ENCODE measurements around the gene PKD2.
"Not testable (repeated sequence)": the region's sequence is repeated elsewhere in the genome, so short reads cannot be mapped to it uniquely, and the experiment has no call there.

Gene PKD2

DNA sequence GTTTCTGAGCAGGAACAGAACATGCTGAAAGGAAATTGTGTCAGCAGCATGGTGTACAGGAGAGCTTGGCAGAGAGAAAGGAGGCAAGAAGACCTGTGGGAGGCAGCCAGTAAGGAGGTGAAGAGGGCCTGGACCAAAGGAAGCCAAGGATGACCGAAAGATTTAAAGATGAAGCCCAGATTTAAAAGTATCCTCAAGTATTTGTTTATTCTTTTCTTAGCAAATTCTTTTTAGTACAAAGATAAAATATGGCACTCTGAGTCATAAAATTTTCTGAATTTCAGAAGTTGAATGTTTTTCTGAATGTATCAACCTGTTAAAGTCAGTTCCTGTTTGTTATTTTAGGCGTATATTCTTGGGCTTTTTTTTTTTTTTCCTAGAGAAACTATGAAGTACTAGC, 3.5 kb downstream of the PKD2 start:
- peak; percentile 58 for DNase-seq (ENCODE audit: low read depth)
- Histone ChIP-seq H3K27me3 (replicated peaks; ENCODE audit: control insufficient read depth, insufficient read depth, low read length) (no peaks in the 10 kb centered on the region), H3K4me1 (ENCODE audit: control insufficient read depth, insufficient read depth, low read length) (peaks cover 30% of the 10 kb centered on the region), H3K36me3 (ENCODE audit: control insufficient read depth, insufficient read depth, low read length, severe bottlenecking) (no peaks in the 10 kb centered on the region), H3K9ac (ENCODE audit: low read length) (peak overlapping the region; percentile 90), H3K4me3 (ENCODE audit: low read length) (peak overlapping the region; percentile 91), H3K9me3 (ENCODE audit: control insufficient read depth, low read length) (no peaks in the 10 kb centered on the region)

DNA sequence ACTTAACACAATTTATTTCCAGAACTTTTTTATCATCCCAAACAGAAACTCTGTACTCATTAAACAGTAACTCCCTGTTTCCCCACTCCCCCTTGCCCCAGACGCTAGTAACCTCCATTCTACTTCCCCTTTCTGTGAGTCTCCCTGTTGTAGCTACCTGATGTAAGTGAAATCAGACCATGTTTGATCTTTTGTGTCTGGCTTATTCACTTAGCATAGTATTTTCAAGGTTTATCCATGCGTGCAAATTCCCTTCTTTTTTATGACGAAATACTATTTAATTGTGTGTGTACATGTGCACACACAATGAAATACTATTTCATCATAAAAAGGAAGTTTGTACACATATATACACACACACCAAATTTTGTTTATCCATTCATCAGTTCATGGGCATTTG, 5.2 kb downstream of the PKD2 start:
- Histone ChIP-seq H3K9ac (ENCODE audit: low read length) (no peak overlapping the region), H3K9me3 (ENCODE audit: control insufficient read depth, low read length) (no peaks in the 10 kb centered on the region), H3K36me3 (ENCODE audit: control insufficient read depth, insufficient read depth, low read length, severe bottlenecking) (no peaks in the 10 kb centered on the region), H3K4me1 (ENCODE audit: control insufficient read depth, insufficient read depth, low read length) (peaks cover 28% of the 10 kb centered on the region), H3K27me3 (replicated peaks; ENCODE audit: control insufficient read depth, insufficient read depth, low read length) (no peaks in the 10 kb centered on the region), H3K4me3 (ENCODE audit: low read length) (no peak overlapping the region)
- DNase-seq (ENCODE audit: low read depth), result no peak

DNA sequence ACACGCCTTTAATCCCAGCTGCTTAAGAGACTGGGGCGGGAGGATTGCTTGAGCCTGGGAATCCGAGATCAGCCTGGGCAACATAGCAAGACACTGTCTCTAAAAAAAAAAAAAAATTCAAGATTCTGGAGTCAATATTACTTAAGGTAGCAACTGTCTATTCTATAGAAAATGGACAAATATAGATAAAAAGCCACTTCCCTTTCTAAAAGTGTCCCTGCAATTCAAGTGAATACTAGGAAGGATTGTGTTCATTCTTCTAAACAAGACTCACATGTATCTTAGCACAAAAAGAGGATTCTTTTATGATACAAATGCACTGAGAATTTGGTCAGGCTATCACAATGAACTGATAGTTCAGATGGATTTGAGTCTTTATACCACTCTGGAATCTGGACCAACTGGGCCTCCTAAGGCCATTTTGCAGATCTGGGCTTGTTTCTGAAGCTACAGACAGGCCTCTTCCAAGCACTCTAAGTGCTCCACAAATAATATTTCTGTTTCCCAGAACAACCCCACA, 7.0 kb downstream of the PKD2 start:
- no peak overlapping the region for H3K9ac ChIP-seq (ENCODE audit: low read length)
- DNase-seq (ENCODE audit: low read depth), result no peak
- H3K36me3 ChIP-seq (ENCODE audit: control insufficient read depth, insufficient read depth, low read length, severe bottlenecking), result no peaks in the 10 kb centered on the region
- no peaks in the 10 kb centered on the region for H3K9me3 ChIP-seq (ENCODE audit: control insufficient read depth, low read length)
- peaks cover 45% of the 10 kb centered on the region for H3K4me1 ChIP-seq (ENCODE audit: control insufficient read depth, insufficient read depth, low read length)
- H3K4me3 ChIP-seq (ENCODE audit: low read length), result no peak overlapping the region
- no peaks in the 10 kb centered on the region for H3K27me3 ChIP-seq (replicated peaks; ENCODE audit: control insufficient read depth, insufficient read depth, low read length)

DNA sequence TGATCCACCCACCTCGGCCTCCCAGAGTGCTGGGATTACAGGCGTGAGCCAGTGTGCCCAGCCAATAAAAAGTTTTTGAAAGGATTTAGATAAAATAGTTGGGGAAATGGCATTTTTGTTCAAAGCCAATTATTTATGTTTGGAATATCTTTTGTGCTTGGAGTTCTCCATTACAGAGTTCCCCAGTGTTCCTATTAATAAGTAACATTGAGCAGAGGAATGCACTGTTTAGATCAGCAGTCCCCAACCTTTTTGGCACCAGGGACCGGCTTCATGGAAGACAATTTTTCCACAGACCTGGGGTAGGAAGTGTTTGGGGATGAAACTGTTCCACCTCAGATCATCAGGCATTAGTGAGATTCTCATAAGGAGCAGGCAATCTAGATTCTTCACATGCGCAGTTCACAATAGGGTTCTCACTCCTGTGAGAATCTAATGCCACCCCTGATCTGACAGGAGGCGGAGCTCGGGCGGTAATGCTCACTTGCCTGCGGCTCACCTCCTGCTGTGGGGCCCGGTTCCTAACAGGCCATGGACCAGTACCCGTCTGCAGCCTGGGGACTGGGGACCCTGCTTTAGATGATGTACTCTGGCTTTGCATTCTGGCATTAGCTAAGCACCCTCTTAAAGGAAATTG, 8.3 kb downstream of the PKD2 start:
- peaks cover 4% of the 10 kb centered on the region for H3K36me3 ChIP-seq (ENCODE audit: control insufficient read depth, insufficient read depth, low read length, severe bottlenecking)
- no peak for DNase-seq (ENCODE audit: low read depth)

DNA sequence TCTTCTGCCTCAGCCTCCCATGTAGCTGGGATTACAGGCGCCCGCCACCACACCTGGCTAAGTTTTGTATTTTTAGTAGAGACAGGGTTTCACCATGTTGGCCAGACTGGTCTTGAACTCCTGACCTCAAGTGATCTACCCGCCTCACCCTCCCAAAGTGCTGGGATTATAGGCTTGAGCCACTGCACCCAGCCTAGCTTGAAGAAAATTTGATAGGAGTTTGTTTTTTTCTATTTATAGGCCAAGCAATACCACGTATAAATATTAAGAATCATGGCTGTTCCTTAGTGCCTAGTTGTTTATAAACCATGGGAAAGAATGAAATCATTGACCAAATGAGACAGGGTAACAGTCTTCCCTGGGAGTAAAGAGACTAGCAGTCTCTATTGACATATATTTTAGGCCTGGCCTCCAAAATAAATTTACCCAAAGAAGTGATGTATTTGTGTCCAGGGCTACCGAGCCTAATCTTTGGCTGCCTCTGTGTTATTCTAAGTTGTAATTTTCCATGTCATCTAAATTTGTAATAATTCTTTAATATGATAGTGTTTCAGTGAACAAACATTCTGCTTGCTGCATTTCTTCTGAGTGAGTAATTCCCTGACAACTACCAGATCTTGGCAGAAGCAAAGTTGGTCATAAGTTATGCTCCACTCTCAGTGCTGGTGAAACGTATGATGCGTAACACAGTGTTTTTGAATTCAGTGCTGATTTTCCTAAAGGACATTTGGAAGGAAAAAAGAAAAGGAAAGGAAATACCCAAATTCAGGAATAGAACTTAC, 10.3 kb downstream of the PKD2 start:
- peak; percentile 95 for DNase-seq (ENCODE audit: low read depth)
- Histone ChIP-seq H3K4me3 (ENCODE audit: low read length) (peak overlapping the region; percentile 79), H3K27me3 (replicated peaks; ENCODE audit: control insufficient read depth, insufficient read depth, low read length) (no peaks in the 10 kb centered on the region), H3K9me3 (ENCODE audit: control insufficient read depth, low read length) (no peaks in the 10 kb centered on the region), H3K36me3 (ENCODE audit: control insufficient read depth, insufficient read depth, low read length, severe bottlenecking) (peaks cover 8% of the 10 kb centered on the region), H3K4me1 (ENCODE audit: control insufficient read depth, insufficient read depth, low read length) (peaks cover 51% of the 10 kb centered on the region), H3K9ac (ENCODE audit: low read length) (peak overlapping the region; percentile 80)

More for the DNA sequence above, 8.3 kb downstream of the PKD2 start:
- Histone ChIP-seq H3K9ac (ENCODE audit: low read length) (no peak overlapping the region), H3K27me3 (replicated peaks; ENCODE audit: control insufficient read depth, insufficient read depth, low read length) (no peaks in the 10 kb centered on the region), H3K4me1 (ENCODE audit: control insufficient read depth, insufficient read depth, low read length) (peaks cover 44% of the 10 kb centered on the region), H3K9me3 (ENCODE audit: control insufficient read depth, low read length) (no peaks in the 10 kb centered on the region), H3K4me3 (ENCODE audit: low read length) (no peak overlapping the region)

DNA sequence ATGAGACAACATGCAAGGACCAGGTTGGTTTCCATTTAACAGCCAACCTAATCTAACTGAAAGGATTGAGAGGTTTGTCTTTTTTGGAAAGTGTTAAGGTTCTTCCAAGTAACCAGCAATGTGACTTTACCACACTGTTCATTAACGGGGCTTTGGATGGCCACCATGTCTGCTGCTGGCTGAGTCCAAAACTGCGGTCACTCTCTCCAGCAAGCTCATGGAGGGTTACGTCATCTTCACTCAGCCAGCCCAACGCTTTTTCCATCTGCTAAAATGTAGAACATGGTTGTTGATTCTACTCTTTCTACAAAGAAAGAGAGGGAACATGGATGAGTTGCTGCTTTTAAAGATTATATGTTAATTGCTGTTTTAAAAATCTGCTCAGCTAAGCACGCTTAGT, 11.0 kb downstream of the PKD2 start:
- Histone ChIP-seq H3K27me3 (replicated peaks; ENCODE audit: control insufficient read depth, insufficient read depth, low read length) (no peaks in the 10 kb centered on the region), H3K9me3 (ENCODE audit: control insufficient read depth, low read length) (no peaks in the 10 kb centered on the region), H3K4me1 (ENCODE audit: control insufficient read depth, insufficient read depth, low read length) (peaks cover 51% of the 10 kb centered on the region), H3K9ac (ENCODE audit: low read length) (peak overlapping the region; percentile 80), H3K4me3 (ENCODE audit: low read length) (peak overlapping the region; percentile 79), H3K36me3 (ENCODE audit: control insufficient read depth, insufficient read depth, low read length, severe bottlenecking) (peaks cover 8% of the 10 kb centered on the region)
- peak; percentile 33 for DNase-seq (ENCODE audit: low read depth)

DNA sequence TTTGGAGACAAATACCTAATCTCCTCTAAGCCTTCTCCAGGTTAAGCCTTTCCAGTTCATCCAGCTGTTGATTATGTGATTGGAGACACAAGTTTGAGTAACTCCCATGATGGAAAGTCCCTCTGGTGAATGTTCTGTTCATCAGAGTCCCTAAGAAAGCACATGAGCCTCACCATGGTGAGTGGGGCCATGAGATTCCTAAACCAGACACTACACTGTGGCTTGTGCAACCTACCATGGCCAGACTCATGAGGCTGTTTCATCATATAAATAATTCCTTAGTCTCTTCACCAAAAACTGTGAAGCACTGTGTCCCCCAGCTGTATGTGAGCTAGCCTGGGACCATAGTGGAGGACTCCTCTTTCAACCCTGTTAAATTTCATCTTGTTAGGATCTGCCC, 14.4 kb downstream of the PKD2 start:
- H3K36me3 ChIP-seq (ENCODE audit: control insufficient read depth, insufficient read depth, low read length, severe bottlenecking), result peaks cover 20% of the 10 kb centered on the region

DNA sequence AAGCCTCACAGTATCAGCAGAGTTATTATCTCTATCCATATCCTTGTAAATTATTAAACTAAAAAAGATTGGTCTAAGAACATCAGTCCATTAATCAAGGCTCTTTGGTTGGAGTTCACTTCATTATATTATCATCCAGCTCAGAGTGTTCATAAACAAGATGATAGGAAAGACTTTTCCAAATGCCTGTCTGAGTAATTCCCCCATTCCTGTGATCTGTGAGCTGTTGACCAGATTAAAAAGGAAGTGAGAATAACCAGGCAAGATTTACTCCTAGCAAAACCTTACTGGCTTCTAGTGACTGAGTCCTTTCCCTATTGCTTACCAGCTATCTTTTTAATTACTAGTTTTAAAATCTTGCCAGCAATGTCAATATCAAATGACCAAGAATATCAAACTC, 14.9 kb downstream of the PKD2 start:
- peaks cover 20% of the 10 kb centered on the region for H3K36me3 ChIP-seq (ENCODE audit: control insufficient read depth, insufficient read depth, low read length, severe bottlenecking)
- H3K9ac ChIP-seq (ENCODE audit: low read length), result no peak overlapping the region
- no peak overlapping the region for H3K4me3 ChIP-seq (ENCODE audit: low read length)
- no peak for DNase-seq (ENCODE audit: low read depth)
- peaks cover 8% of the 10 kb centered on the region for H3K9me3 ChIP-seq (ENCODE audit: control insufficient read depth, low read length)
- H3K4me1 ChIP-seq (ENCODE audit: control insufficient read depth, insufficient read depth, low read length), result peaks cover 46% of the 10 kb centered on the region
- H3K27me3 ChIP-seq (replicated peaks; ENCODE audit: control insufficient read depth, insufficient read depth, low read length), result no peaks in the 10 kb centered on the region

More for the DNA sequence above, 14.4 kb downstream of the PKD2 start:
- H3K4me3 ChIP-seq (ENCODE audit: low read length), result no peak overlapping the region
- no peaks in the 10 kb centered on the region for H3K27me3 ChIP-seq (replicated peaks; ENCODE audit: control insufficient read depth, insufficient read depth, low read length)
- peaks cover 50% of the 10 kb centered on the region for H3K4me1 ChIP-seq (ENCODE audit: control insufficient read depth, insufficient read depth, low read length)
- peaks cover 8% of the 10 kb centered on the region for H3K9me3 ChIP-seq (ENCODE audit: control insufficient read depth, low read length)
- H3K9ac ChIP-seq (ENCODE audit: low read length), result no peak overlapping the region
- DNase-seq (ENCODE audit: low read depth), result peak; percentile 32

DNA sequence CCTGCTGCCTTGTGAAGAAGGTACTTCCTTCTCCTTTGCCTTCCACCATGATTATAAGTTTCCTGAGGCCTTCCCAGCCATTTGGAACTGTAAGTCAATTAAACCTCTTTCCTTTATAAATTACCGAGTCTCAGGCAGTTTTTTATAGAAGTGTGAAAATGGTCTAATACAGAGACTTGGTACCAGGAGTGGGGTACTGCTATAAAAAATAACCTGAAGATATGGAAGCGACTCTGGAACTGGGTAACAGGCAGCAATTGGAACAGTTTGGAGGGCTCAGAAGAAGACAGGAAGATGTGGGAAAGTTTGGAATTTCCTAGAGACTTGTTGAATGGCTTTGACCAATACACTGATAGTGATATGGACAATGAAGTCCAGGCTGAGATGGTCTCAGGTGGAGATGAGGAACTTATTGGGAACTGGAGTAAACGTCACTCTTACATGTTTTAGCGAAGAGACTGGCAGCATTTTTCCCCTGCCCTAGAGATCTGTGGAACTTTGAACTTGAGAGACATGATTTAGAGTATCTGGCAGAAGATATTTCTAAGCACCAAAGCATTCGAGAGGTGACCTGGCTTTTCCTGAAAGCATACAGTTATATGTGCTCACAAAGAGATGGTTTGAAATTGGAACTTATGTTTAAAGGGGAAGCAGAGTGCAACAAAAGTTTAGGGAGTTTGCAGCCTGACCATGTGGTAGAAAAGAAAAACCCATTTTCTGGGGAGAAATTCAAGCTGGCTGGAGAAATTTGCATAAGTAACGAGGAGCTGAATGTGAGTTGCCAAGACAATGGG, 18.6 kb downstream of the PKD2 start:
- not testable (repeated sequence) for H3K27me3 ChIP-seq (replicated peaks; ENCODE audit: control insufficient read depth, insufficient read depth, low read length); H3K9ac ChIP-seq (ENCODE audit: low read length); H3K9me3 ChIP-seq (ENCODE audit: control insufficient read depth, low read length); DNase-seq (ENCODE audit: low read depth); H3K4me3 ChIP-seq (ENCODE audit: low read length)
- Histone ChIP-seq H3K4me1 (ENCODE audit: control insufficient read depth, insufficient read depth, low read length) (peaks cover 36% of the 10 kb centered on the region), H3K36me3 (ENCODE audit: control insufficient read depth, insufficient read depth, low read length, severe bottlenecking) (peaks cover 20% of the 10 kb centered on the region)

DNA sequence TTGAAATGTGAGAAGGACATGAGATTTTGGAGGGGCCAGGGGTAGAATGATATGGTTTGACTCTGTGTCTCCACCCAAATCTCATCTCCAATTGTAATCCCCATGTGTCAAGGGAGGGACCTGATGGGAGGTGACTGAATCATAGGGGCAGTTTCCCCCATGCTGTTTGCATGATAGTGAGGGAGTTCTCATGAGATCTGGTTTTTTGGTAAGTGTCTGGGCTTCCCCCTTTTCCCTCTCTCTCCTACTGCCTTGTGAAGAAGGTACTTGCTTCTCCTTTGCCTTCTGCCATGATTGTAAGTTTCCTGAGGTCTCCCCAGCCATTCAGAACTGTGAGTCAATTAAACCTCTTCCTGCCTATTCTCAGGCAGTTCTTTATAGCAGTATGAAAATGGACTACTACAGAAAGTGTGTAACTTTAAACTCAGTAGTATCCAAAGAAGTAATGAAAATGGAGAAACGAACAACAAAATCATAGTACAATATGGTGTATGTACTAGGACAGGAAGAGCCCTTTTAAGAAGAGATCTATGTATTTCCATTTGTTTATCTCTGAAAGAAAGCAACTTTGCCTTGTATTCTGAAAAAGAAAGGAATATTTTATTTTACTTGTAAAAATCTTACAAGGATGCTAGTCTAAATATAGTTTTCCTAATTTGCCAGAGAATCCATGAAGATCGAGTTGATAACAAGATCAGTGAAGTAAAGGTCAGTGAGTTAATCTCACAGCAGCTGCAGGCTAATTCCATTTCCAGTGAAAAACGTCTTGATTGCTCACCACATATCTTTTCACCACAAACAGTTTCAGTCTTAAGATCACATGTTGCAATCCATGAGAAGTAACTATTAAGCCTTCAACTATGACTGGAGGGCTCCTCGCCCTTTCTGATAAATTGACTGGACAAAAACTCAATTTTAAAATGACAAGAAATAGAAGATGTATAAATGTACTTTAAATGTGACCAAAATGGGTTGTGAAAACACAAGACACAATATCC, 20.5 kb downstream of the PKD2 start:
- DNase-seq (ENCODE audit: low read depth), result peak; percentile 93
- H3K36me3 ChIP-seq (ENCODE audit: control insufficient read depth, insufficient read depth, low read length, severe bottlenecking), result peaks cover 22% of the 10 kb centered on the region

More for the DNA sequence above, 20.5 kb downstream of the PKD2 start:
- no peaks in the 10 kb centered on the region for H3K27me3 ChIP-seq (replicated peaks; ENCODE audit: control insufficient read depth, insufficient read depth, low read length)
- peak overlapping the region; percentile 46 for H3K4me3 ChIP-seq (ENCODE audit: low read length)
- H3K4me1 ChIP-seq (ENCODE audit: control insufficient read depth, insufficient read depth, low read length), result peaks cover 21% of the 10 kb centered on the region
- H3K9me3 ChIP-seq (ENCODE audit: control insufficient read depth, low read length), result peaks cover 8% of the 10 kb centered on the region
- H3K9ac ChIP-seq (ENCODE audit: low read length), result peak overlapping the region; percentile 65

All from adipocyte (in vitro differentiated cells).